ENCODE results near the gene TEC. TPM values are rescaled to one million over a fixed set of nuclear protein-coding genes. Genes with fewer than 3 reads are reported as not detected.

The TEC gene
- total RNA-seq, 2 experiments from 2014 or later, result 2.1 to 11.5 TPM

DNA sequence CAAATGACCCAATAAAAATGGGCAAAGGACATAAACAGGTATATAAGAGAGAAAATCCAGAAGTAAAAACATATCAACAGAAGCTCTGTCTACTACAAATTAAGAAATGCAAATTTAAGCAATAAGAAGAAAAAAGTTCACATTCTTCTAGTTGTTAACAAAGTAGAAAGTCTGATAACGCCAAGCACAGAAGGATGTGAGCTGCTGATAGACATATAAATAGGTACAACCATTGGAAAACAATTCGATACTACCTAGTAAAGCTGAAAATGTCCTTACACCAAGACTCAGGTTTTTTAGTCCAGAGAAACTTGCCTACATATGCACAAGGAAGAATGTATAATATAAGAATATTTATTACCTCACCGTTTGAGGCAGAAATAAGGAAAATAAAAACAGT, 35.9 kb upstream of the TEC start:
- Histone ChIP-seq H3K27ac (ENCODE audit: low read depth, low read length, poor library complexity, severe bottlenecking) (no peak overlapping the region), H3K4me1 (ENCODE audit: insufficient read depth, low read length, poor library complexity, severe bottlenecking) (no peaks in the 10 kb centered on the region), H3K9me2 (ENCODE audit: insufficient read depth, low read length) (no peaks in the 10 kb centered on the region), H3K4me2 (ENCODE audit: low read length) (no peak overlapping the region), H2AFZ (ENCODE audit: low read length) (no peak overlapping the region), H3K79me2 (ENCODE audit: insufficient read depth, low read depth, low read length) (no peaks in the 10 kb centered on the region), H3K4me3 (ENCODE audit: low read depth, low read length, poor library complexity, severe bottlenecking) (no peak overlapping the region), H3K9me3 (ENCODE audit: low read length) (no peaks in the 10 kb centered on the region), H4K20me1 (ENCODE audit: insufficient read depth, low read length) (no peaks in the 10 kb centered on the region), H3K36me3 (ENCODE audit: insufficient read depth, low read length) (no peaks in the 10 kb centered on the region)
- POLR2A ChIA-PET, result interaction anchor here (0.7 to 1.1 kb wide), 2 partner anchors 152 kb away, joined by 3 to 4 read pairs; no protein-coding TSS in a partner anchor
- intact Hi-C loops (cut with micrococcal nuclease; ENCODE audit: unreplicated experiment), result no loop called here
- no peak for DNase-seq (ENCODE audit: low spot score)
- CTCF ChIA-PET (ENCODE audit: unreplicated experiment), result no interaction called here
- TF ChIP-seq, protein P1, sequence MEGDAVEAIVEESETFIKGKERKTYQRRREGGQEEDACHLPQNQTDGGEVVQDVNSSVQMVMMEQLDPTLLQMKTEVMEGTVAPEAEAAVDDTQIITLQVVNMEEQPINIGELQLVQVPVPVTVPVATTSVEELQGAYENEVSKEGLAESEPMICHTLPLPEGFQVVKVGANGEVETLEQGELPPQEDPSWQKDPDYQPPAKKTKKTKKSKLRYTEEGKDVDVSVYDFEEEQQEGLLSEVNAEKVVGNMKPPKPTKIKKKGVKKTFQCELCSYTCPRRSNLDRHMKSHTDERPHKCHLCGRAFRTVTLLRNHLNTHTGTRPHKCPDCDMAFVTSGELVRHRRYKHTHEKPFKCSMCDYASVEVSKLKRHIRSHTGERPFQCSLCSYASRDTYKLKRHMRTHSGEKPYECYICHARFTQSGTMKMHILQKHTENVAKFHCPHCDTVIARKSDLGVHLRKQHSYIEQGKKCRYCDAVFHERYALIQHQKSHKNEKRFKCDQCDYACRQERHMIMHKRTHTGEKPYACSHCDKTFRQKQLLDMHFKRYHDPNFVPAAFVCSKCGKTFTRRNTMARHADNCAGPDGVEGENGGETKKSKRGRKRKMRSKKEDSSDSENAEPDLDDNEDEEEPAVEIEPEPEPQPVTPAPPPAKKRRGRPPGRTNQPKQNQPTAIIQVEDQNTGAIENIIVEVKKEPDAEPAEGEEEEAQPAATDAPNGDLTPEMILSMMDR (conservative IDR thresholded peaks at IDR 0.05; ENCODE audit: low read length), result no peak
- no peak for TF ChIP-seq EZH2phosphoT487 (IDR thresholded peaks at IDR 0.05; ENCODE audit: borderline replicate concordance, low read depth, low read length)
- BruUV-seq (replicated peaks), result no TSS peak

DNA sequence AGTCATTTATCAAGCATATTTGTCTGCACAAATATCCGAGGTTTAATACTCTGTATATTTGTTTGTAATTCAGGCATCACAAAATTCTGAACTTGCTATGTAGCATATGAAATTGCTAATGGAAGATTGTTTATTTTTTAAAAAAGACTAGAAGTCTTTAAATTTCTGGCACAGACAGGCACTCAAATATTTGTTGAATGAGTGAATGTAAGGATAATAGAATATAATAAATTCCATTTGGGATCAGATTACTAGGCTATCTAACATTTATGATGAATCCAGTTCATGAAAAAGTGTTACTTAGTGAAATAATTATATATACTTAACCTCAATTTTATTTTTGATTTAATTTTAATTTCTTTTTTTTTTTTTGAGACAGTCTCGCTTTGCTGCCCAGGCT, 30.4 kb upstream of the TEC start:
- no peak for TF ChIP-seq EZH2phosphoT487 (IDR thresholded peaks at IDR 0.05; ENCODE audit: borderline replicate concordance, low read depth, low read length)
- TF ChIP-seq, protein P1 (conservative IDR thresholded peaks at IDR 0.05; ENCODE audit: low read length), result no peak
- Histone ChIP-seq H3K9me2 (ENCODE audit: insufficient read depth, low read length) (no peaks in the 10 kb centered on the region), H3K79me2 (ENCODE audit: insufficient read depth, low read depth, low read length) (no peaks in the 10 kb centered on the region), H2AFZ (ENCODE audit: low read length) (no peak overlapping the region), H3K36me3 (ENCODE audit: insufficient read depth, low read length) (no peaks in the 10 kb centered on the region), H3K27ac (ENCODE audit: low read depth, low read length, poor library complexity, severe bottlenecking) (no peak overlapping the region), H3K9me3 (ENCODE audit: low read length) (no peaks in the 10 kb centered on the region), H3K4me3 (ENCODE audit: low read depth, low read length, poor library complexity, severe bottlenecking) (no peak overlapping the region), H3K4me2 (ENCODE audit: low read length) (no peak overlapping the region), H4K20me1 (ENCODE audit: insufficient read depth, low read length) (no peaks in the 10 kb centered on the region), H3K4me1 (ENCODE audit: insufficient read depth, low read length, poor library complexity, severe bottlenecking) (no peaks in the 10 kb centered on the region)
- CTCF ChIA-PET (ENCODE audit: unreplicated experiment), result no interaction called here
- BruUV-seq (replicated peaks), result no TSS peak
- DNase-seq (ENCODE audit: low spot score), result no peak
- POLR2A ChIA-PET, result interaction anchor here (0.6 kb wide), 1 partner anchor 723 kb away, joined by 3 read pairs; no protein-coding TSS in a partner anchor
- intact Hi-C loops (cut with micrococcal nuclease; ENCODE audit: unreplicated experiment), result no loop called here

DNA sequence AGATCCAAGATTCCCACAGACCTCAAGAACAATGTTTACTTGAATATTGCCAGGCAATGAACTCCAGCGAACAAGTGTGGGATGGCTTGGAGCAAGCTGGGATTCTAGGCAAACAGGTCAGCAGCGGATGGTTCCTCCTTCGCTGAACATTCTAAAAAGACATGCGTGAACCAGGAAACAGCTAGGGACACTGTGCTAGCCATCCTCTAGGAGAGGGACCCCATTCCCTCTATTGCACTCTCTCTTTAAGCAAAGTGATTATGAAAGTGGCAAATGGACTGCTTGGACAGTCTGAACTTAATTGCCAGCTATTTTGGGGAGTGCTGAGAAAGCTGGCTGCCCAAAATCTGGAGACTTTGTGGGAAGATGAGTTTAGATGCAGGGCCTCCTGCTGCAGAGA, 29.9 kb upstream of the TEC start:
- ChIA-PET CTCF (ENCODE audit: unreplicated experiment) (interaction anchor here (0.6 kb wide), 1 partner anchor 159 kb away, joined by 3 read pairs; no protein-coding TSS in a partner anchor), POLR2A (interaction anchor here (0.6 to 1.0 kb wide), 2 partner anchors 12 to 723 kb away, joined by 3 read pairs; no protein-coding TSS in a partner anchor)
- no peaks in the 10 kb centered on the region for H3K4me1 ChIP-seq (ENCODE audit: insufficient read depth, low read length, poor library complexity, severe bottlenecking)
- no peaks in the 10 kb centered on the region for H3K79me2 ChIP-seq (ENCODE audit: insufficient read depth, low read depth, low read length)
- no TSS peak for BruUV-seq (replicated peaks)
- no peak overlapping the region for H3K4me2 ChIP-seq (ENCODE audit: low read length)
- no peak overlapping the region for H3K4me3 ChIP-seq (ENCODE audit: low read depth, low read length, poor library complexity, severe bottlenecking)
- H4K20me1 ChIP-seq (ENCODE audit: insufficient read depth, low read length), result no peaks in the 10 kb centered on the region
- no peaks in the 10 kb centered on the region for H3K36me3 ChIP-seq (ENCODE audit: insufficient read depth, low read length)
- no peaks in the 10 kb centered on the region for H3K9me3 ChIP-seq (ENCODE audit: low read length)
- H3K27ac ChIP-seq (ENCODE audit: low read depth, low read length, poor library complexity, severe bottlenecking), result no peak overlapping the region
- no peaks in the 10 kb centered on the region for H3K9me2 ChIP-seq (ENCODE audit: insufficient read depth, low read length)
- DNase-seq (ENCODE audit: low spot score), result no peak
- no peak for TF ChIP-seq EZH2phosphoT487 (IDR thresholded peaks at IDR 0.05; ENCODE audit: borderline replicate concordance, low read depth, low read length)
- TF ChIP-seq, protein P1 (conservative IDR thresholded peaks at IDR 0.05; ENCODE audit: low read length), result no peak
- no peak overlapping the region for H2AFZ ChIP-seq (ENCODE audit: low read length)
- intact Hi-C loops (cut with micrococcal nuclease; ENCODE audit: unreplicated experiment), result no loop called here
